H4 (cell line): ENCODE data around the gene CCDC88C. TPM values are rescaled to one million over a fixed set of nuclear protein-coding genes. Genes with fewer than 3 reads are reported as not detected.

Source experiments
- DNase-seq: peaks from one replicate; pipeline ENCODE4 v3.0.0-alpha.2; 2015; ENCODE audit warnings: low spot score
- total RNA-seq: library from RNA; depleted of rRNA; stranded (reverse); fragments of >200 nt; shearing (Covaris generic); gene quantifications from 2 replicates; pipeline ENCODE4 v1.2.3, GENCODE V29; 2014

CCDC88C gene
- total RNA-seq, 1 experiment from 2014 or later = 2.4 TPM

- DNase-seq = no peak
These were observed 110.0 kb downstream of the CCDC88C start for GRCh38 chr14:91307652-91308051.

GRCh38 chr14:91307046-91307445 lies 110.6 kb downstream of the CCDC88C start:
- no peak for DNase-seq

- no peak for DNase-seq
These were observed 111.1 kb downstream of the CCDC88C start for GRCh38 chr14:91306547-91306946.

GRCh38 chr14:91305650-91306431 lies 111.8 kb downstream of the CCDC88C start:
- DNase-seq = no peak

GRCh38 chr14:91303924-91304229 lies 113.7 kb downstream of the CCDC88C start:
- no peak for DNase-seq

- DNase-seq = no peak
These were observed 114.3 kb downstream of the CCDC88C start for GRCh38 chr14:91303091-91303923.

GRCh38 chr14:91302391-91302790 lies 115.2 kb downstream of the CCDC88C start:
- no peak for DNase-seq

- DNase-seq = no peak
These were observed 116.7 kb downstream of the CCDC88C start for GRCh38 chr14:91300957-91301356.

- DNase-seq = no peak
These were observed 117.2 kb downstream of the CCDC88C start for GRCh38 chr14:91300283-91300895.

GRCh38 chr14:91299121-91300115 lies 118.2 kb downstream of the CCDC88C start:
- DNase-seq = no peak

- DNase-seq = no peak
These were observed 119.0 kb downstream of the CCDC88C start for GRCh38 chr14:91298576-91298975.

- no peak for DNase-seq
These were observed 120.4 kb downstream of the CCDC88C start for GRCh38 chr14:91297081-91297711.

- no peak for DNase-seq
These were observed 121.5 kb downstream of the CCDC88C start for GRCh38 chr14:91295851-91296796.

GRCh38 chr14:91295276-91295845 lies 122.3 kb downstream of the CCDC88C start:
- no peak for DNase-seq

- no peak for DNase-seq
These were observed 123.5 kb downstream of the CCDC88C start for GRCh38 chr14:91294153-91294552.

- peak; percentile 34 for DNase-seq
These were observed 124.3 kb downstream of the CCDC88C start for GRCh38 chr14:91293281-91293680.

- DNase-seq = no peak
These were observed 125.1 kb downstream of the CCDC88C start for GRCh38 chr14:91292491-91292890.

GRCh38 chr14:91291786-91292405 lies 125.7 kb downstream of the CCDC88C start:
- no peak for DNase-seq

GRCh38 chr14:91290986-91291385 lies 126.6 kb downstream of the CCDC88C start:
- no peak for DNase-seq
